GM19463 (cell line): ENCODE measurements around the gene GORAB.

Source experiments
- ATAC-seq: cut with Tn5 transposase; IDR thresholded peaks from one replicate; pipeline ENCODE4 v1.9.1; 2021; ENCODE audit warnings: mild to moderate bottlenecking, moderate library complexity; ENCODE audit not compliant: unreplicated experiment

The GORAB gene

DNA sequence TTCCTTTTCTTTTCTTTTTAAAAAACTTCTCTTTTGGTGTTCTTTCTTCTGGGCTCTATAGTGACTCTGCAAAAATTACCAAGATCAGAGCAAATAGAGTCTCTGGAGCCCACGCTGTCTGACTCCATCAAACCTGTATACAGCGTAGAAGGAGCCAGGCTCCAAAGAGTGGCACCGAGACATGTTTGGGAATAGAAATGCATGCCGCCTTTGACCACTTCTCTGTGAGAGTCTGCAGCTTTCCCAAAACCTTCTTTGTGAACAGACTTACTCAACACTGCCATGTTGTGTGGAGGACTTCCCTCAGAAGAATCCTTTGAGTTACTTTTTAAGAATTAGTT, 55.3 kb downstream of the GORAB start:
- no peak for ATAC-seq

DNA sequence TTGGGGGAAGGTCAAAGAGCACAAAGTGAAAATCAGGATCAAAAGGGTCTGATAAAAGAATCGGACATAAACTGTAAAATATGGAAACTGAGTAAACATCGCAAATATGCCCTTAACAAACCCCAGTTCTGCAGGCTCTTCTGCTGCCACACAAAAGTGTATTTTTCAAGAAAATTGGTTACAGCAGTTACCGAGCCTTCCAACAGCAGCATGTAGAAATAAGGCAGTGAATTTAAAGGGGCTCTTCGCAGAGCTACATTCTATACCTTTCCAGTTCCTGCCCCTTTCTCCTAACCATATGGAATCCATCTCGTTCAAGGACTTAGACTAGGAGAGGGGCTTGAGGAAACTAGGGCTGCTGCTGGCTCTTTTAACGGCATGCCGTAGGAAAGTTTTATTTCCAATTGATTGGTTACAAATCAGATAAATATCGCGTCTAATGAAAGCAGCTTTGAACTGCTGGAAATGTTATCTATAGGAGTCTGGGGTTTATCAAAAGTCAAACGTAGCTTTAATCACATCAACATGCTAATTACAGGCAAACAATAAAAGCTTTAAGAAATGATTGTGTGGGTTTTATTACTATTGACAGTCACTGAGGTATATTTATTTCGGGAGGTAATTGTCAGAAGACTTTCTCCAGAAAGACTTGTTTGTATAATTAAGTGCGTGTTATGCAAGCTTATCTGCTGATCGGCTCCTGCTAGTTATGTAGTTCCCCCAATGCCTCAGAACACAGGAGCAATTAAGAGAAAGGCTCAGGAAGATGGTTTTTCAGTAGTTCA, 59.1 kb downstream of the GORAB start:
- no peak for ATAC-seq

DNA sequence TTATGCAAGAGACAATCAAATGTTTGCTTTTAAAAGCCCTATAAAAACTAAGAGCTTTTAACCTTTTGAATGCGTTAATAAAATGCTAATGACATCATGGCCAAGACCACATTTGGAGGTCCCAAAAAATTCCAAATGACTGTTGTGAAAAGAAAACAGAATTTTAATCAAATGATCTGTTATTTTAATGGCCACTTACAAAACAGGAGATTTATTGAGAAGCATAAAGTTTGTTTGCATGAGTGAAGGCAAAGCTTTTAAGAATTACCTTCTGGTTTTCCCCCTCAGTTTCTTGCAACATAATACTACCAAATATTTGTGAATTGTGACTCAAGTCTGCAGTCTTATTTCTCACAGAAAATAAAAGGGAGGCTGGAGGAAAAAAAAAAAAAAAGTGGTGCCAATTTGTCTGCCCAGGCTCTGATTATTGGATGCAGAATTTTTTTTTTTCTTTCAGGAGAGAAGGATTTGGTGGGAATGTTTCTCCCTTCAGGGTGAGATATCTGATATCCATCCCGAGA, 60.7 kb downstream of the GORAB start:
- ATAC-seq: no peak

DNA sequence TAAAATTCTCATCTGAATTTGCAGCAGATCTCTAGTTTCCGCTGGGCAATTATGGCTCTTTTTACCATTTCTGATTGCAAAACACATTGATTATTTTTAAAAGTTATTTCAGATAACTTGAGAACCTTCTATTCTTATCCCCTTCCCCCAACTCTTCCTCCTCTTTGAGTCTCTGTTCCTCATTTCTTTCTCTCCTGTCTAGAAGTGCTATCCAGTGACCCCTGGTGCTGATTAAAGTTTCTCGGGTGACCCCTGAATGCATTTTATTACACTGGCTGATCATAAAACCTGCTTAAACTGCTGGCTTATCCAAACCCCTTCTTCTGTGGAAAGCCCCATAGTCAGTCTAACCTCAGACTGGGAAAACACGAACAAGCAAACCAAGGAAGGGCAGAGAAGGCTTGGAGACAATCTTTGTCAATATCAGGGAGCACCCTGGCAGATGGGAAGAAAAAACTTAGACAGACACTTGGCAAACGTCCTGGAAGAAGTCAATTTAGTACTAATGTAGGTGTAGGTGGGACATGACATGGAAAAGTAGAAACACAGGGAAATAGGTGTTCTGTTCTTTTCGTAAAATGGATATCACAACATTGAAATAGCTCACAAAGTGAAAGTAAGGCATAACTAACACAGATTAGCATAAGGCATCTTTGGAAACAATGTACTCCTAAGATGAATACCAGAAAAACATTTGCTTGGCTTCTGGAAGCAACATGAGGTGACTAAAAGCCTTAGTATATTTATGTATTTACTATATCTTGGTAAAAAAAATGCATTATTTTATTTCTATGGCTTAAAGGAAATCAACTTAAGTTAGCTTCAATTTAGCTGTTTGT, 61.4 kb downstream of the GORAB start:
- no peak for ATAC-seq

DNA sequence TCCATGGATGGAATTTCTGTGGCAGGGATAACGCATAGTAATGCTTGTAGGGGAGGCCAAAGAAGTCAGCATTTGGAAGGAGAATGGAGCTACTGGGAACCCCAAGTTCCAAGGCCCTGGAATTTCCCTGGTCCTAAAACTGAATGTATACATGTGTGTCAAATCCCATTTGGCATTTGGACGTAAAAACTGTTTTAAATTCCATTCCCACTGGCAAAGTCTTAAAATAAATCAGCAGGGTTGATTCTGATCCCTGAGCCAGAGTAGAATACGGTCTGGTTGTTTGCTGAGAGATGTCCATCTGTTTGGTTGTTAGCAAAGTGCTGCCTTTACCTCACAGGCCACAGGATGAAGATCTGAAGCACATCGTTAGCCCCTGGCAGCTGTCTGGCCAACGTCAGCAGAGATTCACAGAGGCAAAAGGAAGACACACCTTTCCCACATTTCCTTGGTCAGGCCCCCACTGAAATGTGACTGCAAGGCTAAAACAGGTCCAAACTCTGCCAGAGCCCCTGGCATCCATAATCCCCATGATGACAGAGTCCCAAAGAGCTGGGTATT, 62.2 kb downstream of the GORAB start:
- ATAC-seq: no peak

DNA sequence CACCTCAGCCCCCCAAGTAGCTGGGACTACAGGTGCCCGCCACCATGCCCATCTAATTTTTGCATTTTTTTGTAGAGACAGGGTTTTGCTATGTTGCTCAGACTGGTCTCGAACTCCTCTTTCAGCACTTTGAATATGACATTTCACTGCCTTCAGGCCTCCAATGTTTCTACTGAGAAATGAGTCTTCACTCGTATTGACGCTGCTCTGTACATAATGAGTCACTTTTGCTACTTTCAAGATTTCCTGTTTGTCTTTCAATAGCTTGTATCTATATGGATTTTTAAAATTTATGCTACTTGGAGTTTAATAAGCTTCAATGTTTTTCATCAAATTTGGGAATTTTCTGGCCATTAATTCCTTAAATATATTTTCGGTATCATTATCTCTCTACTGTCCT, 64.7 kb downstream of the GORAB start:
- ATAC-seq: no peak

DNA sequence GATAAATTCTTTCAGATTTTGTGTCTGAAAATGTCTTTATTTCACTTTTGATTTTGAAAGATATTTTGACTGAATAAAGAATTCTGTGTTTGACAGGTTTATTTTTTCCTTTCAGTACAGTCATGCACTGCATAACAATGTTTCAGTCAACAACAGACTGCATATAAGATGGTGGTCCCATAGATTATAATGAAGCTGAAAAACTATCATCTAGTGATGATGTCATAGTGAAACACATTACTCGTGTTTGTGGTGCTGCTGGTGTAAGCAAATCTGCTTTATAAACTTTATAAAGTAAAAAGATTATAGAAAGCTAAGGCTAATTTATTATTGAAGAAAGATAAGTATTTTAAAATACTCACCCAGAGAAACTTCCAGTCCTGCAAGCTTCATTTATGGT, 66.7 kb downstream of the GORAB start:
- ATAC-seq: no peak

DNA sequence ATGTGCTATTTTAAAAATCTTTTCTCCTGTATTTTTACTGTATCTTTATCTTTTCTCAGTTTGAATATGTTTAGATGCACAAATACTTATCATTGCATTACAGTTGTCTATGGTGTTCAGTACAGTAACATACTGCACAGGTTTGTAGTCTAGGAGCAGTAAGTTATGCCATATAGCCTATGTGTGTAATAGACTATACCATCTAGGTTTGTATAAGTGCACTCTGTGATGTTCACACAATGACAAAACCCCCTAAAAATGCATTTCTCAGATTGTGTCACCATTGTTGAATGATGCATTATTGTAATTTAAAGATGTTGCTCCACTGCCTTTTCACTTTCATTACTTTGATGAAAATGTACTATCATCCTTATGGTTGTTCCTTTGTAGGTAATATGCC, 67.1 kb downstream of the GORAB start:
- no peak for ATAC-seq

DNA sequence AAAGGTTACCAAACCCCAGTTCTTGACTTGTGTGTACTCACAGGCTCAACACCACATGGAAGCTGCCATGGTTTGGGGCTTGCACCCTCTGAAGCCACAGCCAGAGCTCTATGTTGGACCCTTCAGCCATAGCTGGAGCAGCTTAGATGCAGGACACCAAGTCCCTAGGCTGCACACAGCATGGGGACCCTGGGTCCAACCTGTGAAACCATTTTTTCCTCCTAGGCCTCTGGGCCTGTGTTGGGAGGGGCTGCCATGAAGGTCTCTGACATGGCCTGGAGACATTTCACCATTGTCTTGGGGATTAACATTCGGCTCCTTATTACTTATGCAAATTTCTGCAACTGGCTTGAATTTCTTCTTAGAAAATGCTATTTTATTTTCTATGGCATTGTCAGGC, 69.9 kb downstream of the GORAB start:
- ATAC-seq: no peak
